ENCODE results near the gene GLRX5. TPM values are rescaled to one million over a fixed set of nuclear protein-coding genes. Genes with fewer than 3 reads are reported as not detected.

GLRX5 gene
- total and polyA plus RNA-seq, 2 experiments from 2014 or later: 91.4 to 130 TPM

GRCh38 chr14:95495076-95495475, 39.8 kb upstream of the GLRX5 start:
- Histone ChIP-seq H3K4me3 (no peak overlapping the region), H3F3A (replicated peaks; ENCODE audit: low read depth) (no peaks in the 10 kb centered on the region), H3K27me3 (ENCODE audit: insufficient read depth) (no peaks in the 10 kb centered on the region), H3K36me3 (ENCODE audit: insufficient read depth) (no peaks in the 10 kb centered on the region), H3K4me2 (no peak overlapping the region), H3K27ac (ENCODE audit: low read depth) (no peak overlapping the region), H3K4me1 (ENCODE audit: insufficient read depth) (no peaks in the 10 kb centered on the region), H2AFZ (no peak overlapping the region), H3K9me2 (ENCODE audit: insufficient read depth) (no peaks in the 10 kb centered on the region), H3K79me2 (replicated peaks; ENCODE audit: insufficient read depth) (no peaks in the 10 kb centered on the region), H4K20me1 (replicated peaks; ENCODE audit: insufficient read depth) (no peaks in the 10 kb centered on the region)
- TF ChIP-seq NANOG (IDR thresholded peaks at IDR 0.05; ENCODE audit: borderline replicate concordance) (no peak), EZH2phosphoT487 (IDR thresholded peaks at IDR 0.05; ENCODE audit: unreplicated experiment) (no peak), EZH2 (IDR thresholded peaks at IDR 0.05; ENCODE audit: low read depth, unreplicated experiment) (no peak), REST (IDR thresholded peaks at IDR 0.05; ENCODE audit: unreplicated experiment) (no peak), STAT1 (IDR thresholded peaks at IDR 0.05; ENCODE audit: unreplicated experiment) (no peak), POLR2AphosphoS5 (IDR thresholded peaks at IDR 0.05; ENCODE audit: low read depth) (no peak), ZNF462 (CRISPR knock-in tag; IDR thresholded peaks at IDR 0.05) (no peak), CTCF (conservative IDR thresholded peaks at IDR 0.05; ENCODE audit: low read depth in 2 of 2) (no peak), JUNB (IDR thresholded peaks at IDR 0.05; ENCODE audit: unreplicated experiment) (no peak), ZNF331 (CRISPR knock-in tag; IDR thresholded peaks at IDR 0.05; ENCODE audit: low read depth) (no peak), CREB1 (CRISPR knock-in tag; IDR thresholded peaks at IDR 0.05; ENCODE audit: low read depth) (no peak), ETS1 (IDR thresholded peaks at IDR 0.05) (no peak), ZNF114 (CRISPR knock-in tag; IDR thresholded peaks at IDR 0.05) (no peak)
- Mint-ChIP-seq H3K4me3 (no peak overlapping the region), H3K9me3 (no peaks in the 10 kb centered on the region), H3K4me1 (no peaks in the 10 kb centered on the region), H3K27ac (no peak overlapping the region), H3K36me3 (ENCODE audit: low read depth) (no peaks in the 10 kb centered on the region), H3K27me3 (ENCODE audit: insufficient read depth, low read depth, poor library complexity) (peaks cover 3% of the 10 kb centered on the region)
- no peak for ATAC-seq
- no peak for DNase-seq (ENCODE audit: low spot score)
